Activated T-cell treated with anti-CD3 and anti-CD28 coated beads for 24 hours (primary cell): Measurements from ENCODE around the gene ITIH1.

Experiments
- DNase-seq: peaks from one replicate; pipeline ENCODE4 v3.0.0-alpha.2; 2020; ENCODE audit warnings: low read depth

The ITIH1 gene

GRCh38 chr3:52789746-52790040 lies 12.3 kb downstream of the ITIH1 start:
- DNase-seq, result no peak

GRCh38 chr3:52790337-52790736 lies 12.9 kb downstream of the ITIH1 start:
- DNase-seq, result no peak

- no peak for DNase-seq
Measured at GRCh38 chr3:52790741-52791140, 13.3 kb downstream of the ITIH1 start.

GRCh38 chr3:52791366-52791765 lies 14.0 kb downstream of the ITIH1 start:
- DNase-seq, result no peak

- DNase-seq, result no peak
Measured at GRCh38 chr3:52791928-52792327, 14.5 kb downstream of the ITIH1 start.

- no peak for DNase-seq
Measured at GRCh38 chr3:52792413-52792812, 15.0 kb downstream of the ITIH1 start.

- no peak for DNase-seq
Measured at GRCh38 chr3:52792961-52793695, 15.7 kb downstream of the ITIH1 start.

- DNase-seq, result no peak
Measured at GRCh38 chr3:52793702-52794611, 16.6 kb downstream of the ITIH1 start.

GRCh38 chr3:52794612-52795099 lies 17.3 kb downstream of the ITIH1 start, which contains the start of gene ITIH3:
Gene ITIH3, plus strand, starts transcription at chr3:52794796. Its CDS starts 8 bp downstream, at chr3:52794804.
- DNase-seq, result no peak

- DNase-seq, result no peak
Measured at GRCh38 chr3:52795298-52795900, 18.0 kb downstream of the ITIH1 start.

GRCh38 chr3:52796411-52796810 lies 19.0 kb downstream of the ITIH1 start:
- DNase-seq, result no peak

- no peak for DNase-seq
Measured at GRCh38 chr3:52798376-52798977, 21.1 kb downstream of the ITIH1 start.

GRCh38 chr3:52798978-52799476 lies 21.6 kb downstream of the ITIH1 start:
- DNase-seq, result no peak

- DNase-seq, result no peak
Measured at GRCh38 chr3:52800079-52800478, 22.7 kb downstream of the ITIH1 start.

GRCh38 chr3:52801839-52802238 lies 24.4 kb downstream of the ITIH1 start:
- no peak for DNase-seq

- DNase-seq, result no peak
Measured at GRCh38 chr3:52805270-52806039, 28.1 kb downstream of the ITIH1 start.

GRCh38 chr3:52809149-52809548 lies 31.8 kb downstream of the ITIH1 start:
- no peak for DNase-seq

GRCh38 chr3:52809662-52810377 lies 32.4 kb downstream of the ITIH1 start:
- no peak for DNase-seq

GRCh38 chr3:52810923-52811322 lies 33.5 kb downstream of the ITIH1 start:
- DNase-seq, result no peak

- no peak for DNase-seq
Measured at GRCh38 chr3:52811452-52812011, 34.1 kb downstream of the ITIH1 start.
